SH-SY5Y (cell line): ENCODE measurements around the gene B2M.

Source experiments
- GATA2 ChIP-seq: IDR thresholded peaks from 2 replicates; pipeline ENCODE4 v1.6.1; 2011; ENCODE audit warnings: mild to moderate bottlenecking, low read depth, low read length
- GATA3 ChIP-seq: IDR thresholded peaks from 2 replicates; pipeline ENCODE4 v1.6.1; 2011; ENCODE audit warnings: low read depth, mild to moderate bottlenecking, low read length, moderate library complexity

Gene B2M

DNA sequence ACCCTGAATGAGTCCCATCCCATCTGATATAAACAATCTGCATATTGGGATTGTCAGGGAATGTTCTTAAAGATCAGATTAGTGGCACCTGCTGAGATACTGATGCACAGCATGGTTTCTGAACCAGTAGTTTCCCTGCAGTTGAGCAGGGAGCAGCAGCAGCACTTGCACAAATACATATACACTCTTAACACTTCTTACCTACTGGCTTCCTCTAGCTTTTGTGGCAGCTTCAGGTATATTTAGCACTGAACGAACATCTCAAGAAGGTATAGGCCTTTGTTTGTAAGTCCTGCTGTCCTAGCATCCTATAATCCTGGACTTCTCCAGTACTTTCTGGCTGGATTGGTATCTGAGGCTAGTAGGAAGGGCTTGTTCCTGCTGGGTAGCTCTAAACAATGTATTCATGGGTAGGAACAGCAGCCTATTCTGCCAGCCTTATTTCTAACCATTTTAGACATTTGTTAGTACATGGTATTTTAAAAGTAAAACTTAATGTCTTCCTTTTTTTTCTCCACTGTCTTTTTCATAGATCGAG lies 4.5 kb downstream of the B2M start:
- TF ChIP-seq GATA3: no peak
- TF ChIP-seq GATA2: no peak

DNA sequence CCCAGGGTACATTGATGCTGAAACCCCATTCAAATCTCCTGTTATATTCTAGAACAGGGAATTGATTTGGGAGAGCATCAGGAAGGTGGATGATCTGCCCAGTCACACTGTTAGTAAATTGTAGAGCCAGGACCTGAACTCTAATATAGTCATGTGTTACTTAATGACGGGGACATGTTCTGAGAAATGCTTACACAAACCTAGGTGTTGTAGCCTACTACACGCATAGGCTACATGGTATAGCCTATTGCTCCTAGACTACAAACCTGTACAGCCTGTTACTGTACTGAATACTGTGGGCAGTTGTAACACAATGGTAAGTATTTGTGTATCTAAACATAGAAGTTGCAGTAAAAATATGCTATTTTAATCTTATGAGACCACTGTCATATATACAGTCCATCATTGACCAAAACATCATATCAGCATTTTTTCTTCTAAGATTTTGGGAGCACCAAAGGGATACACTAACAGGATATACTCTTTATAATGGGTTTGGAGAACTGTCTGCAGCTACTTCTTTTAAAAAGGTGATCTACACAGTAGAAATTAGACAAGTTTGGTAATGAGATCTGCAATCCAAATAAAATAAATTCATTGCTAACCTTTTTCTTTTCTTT lies 5.8 kb downstream of the B2M start:
- no peak for TF ChIP-seq GATA3

DNA sequence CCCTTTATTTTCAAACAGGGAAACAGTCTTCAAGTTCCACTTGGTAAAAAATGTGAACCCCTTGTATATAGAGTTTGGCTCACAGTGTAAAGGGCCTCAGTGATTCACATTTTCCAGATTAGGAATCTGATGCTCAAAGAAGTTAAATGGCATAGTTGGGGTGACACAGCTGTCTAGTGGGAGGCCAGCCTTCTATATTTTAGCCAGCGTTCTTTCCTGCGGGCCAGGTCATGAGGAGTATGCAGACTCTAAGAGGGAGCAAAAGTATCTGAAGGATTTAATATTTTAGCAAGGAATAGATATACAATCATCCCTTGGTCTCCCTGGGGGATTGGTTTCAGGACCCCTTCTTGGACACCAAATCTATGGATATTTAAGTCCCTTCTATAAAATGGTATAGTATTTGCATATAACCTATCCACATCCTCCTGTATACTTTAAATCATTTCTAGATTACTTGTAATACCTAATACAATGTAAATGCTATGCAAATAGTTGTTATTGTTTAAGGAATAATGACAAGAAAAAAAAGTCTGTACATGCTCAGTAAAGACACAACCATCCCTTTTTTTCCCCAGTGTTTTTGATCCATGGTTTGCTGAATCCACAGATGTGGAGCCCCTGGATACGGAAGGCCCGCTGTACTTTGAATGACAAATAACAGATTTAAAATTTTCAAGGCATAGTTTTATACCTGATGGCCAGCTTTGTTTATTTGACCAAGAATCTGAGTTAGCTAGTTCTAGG lies 7.0 kb downstream of the B2M start:
- TF ChIP-seq GATA2 (no peak), GATA3 (no peak)

DNA sequence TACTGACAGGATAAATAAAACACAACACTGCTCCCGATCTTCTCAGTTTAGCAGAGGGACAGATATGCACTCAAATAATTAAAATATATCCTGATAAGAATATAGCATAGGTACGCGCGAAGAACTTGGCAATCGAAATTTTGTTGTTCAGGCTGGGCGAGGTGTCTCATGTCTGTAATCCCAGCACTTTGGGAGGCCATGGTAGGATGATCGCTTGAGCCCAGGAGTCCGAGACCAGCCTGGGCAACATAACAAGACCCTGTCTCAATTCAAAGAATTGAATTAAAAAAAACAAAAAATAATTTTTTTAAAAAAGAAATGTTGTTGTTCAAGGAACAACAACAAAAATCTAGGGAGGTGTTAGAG lies 7.6 kb downstream of the B2M start:
- TF ChIP-seq GATA3 (no peak), GATA2 (no peak)

DNA sequence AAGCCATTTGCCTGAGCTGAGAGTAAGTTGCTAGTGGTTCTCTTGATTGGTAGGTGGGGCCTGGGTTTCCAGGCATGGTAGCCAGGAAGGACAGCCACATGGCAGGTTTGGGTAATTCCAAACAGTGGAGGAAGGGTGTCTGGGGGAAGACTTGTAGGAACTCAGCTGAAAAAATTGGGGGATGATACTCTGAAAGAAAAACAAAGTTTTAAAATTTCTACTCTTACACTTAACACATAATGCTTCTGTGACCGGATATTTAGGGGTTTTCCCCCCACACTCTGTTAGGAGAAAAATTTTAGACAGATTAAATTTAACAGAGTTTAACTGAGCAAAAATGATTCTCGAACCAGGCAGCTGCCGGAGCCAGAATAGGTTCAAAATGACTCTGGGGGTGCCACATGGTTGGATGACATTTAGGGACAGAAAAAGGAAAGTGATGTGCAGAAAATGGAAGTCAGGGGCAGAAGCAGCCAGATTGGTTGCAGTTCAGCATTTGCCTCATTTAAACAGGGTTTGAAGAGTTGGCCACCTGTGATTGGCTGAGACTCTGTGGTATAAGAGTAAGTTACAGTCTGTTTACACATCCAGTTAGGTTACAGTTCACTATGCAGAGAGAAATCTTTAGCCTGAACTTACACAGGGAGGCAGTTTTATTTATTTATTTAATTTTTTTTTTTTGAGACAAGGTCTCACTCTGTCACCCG lies 8.1 kb downstream of the B2M start:
- TF ChIP-seq GATA2 (no peak), GATA3 (no peak)

GRCh38 chr15:44720460-44721176 lies 9.3 kb downstream of the B2M start:
- TF ChIP-seq GATA3: no peak
- no peak for TF ChIP-seq GATA2

GRCh38 chr15:44722011-44722410 lies 10.7 kb downstream of the B2M start:
- TF ChIP-seq GATA2 (no peak), GATA3 (no peak)

GRCh38 chr15:44726136-44726535 lies 14.8 kb downstream of the B2M start:
- TF ChIP-seq GATA3 (no peak), GATA2 (no peak)

- TF ChIP-seq GATA2 (no peak), GATA3 (no peak)
Observed at GRCh38 chr15:44726568-44727484, 15.5 kb downstream of the B2M start.

- TF ChIP-seq GATA3 (no peak), GATA2 (no peak)
Observed at GRCh38 chr15:44727485-44728231, 16.3 kb downstream of the B2M start.

DNA sequence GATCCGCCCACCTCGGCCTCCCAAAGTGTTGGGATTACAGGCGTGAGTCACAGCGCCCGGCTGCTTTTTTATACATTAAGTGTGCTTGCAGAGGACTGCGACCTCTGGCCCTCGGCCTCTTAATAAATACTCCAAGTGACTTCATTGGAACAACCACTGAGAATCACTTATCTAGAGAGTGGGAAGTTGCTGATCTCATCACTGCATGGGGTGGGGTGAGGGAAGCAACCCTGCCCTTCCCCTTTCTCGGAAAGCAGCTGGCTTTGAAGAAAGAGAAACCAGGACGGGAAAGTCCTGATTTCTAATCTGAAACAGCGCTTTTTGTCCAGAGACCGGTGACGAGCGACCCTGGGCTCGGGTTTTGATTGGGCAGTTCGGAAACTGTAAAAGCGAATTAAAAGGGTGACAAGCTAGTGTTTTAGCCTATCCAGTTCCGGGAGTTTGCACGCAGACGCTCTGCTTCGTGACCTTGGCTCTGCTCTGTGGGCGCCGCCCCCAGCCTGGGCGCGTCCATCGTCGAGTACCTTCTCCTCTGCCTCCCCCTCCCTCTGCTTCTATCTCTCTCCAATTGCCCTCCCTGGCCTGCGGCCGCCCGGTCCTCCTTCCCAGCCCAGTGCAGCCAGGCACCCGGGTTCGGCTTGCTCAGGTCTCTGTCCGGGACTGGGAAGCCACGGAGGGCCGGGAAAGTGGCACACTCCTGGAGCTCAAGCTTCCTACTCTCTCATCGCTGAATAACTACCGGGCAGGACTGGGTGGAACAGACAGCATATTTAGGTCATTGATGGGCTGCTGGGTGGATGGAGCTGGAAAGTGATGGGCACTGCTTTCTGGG lies 17.5 kb downstream of the B2M start:
- no peak for TF ChIP-seq GATA3
- TF ChIP-seq GATA2: peak; percentile 39

DNA sequence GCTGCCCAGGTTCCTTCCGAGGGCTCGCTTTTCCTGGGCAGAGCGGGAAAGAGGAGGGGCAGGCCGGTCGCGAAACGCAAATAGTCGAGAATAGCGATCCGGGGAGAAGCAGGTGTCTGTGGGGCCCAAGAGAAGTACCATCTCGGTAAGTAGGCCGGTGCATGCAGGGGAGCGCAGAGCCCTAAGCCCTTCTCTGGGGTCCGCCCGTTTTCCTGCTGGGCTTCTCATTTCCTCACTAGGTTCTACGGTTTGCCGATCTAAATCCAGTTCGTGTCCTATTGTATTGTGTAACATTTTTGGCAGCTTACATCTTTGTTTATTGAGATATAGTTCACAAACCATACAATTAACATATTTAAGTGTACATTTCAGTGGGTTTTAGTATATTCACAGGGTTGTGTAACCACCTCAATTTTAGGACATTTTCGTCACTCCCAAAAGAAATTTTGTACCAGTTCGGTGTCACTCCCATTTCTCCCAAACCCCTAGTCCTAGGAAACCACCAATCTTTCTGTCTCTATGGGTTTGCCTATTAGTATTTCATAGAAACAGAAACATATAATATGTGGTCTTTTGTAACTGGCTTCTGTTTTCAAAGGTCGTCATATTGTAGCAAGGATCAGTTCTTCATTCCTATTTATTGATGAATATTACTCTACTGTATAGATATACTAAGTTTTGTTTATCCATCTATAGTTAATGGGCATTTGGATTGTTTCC lies 18.3 kb downstream of the B2M start:
- TF ChIP-seq GATA3: no peak
- no peak for TF ChIP-seq GATA2
